GM21576 (cell line): ENCODE results near the gene FBXL5.
A peak's percentile ranks its signal among the peaks of the same experiment; 100 is the strongest.
"Not testable (repeated sequence)": the region's sequence is repeated elsewhere in the genome, so short reads cannot be mapped to it uniquely, and the experiment has no call there.

Experiments used
- ATAC-seq: cut with Tn5 transposase; IDR thresholded peaks from one replicate; pipeline ENCODE4 v1.9.1; 2021; ENCODE audit warnings: mild to moderate bottlenecking, moderate library complexity; ENCODE audit not compliant: unreplicated experiment

FBXL5 gene

DNA sequence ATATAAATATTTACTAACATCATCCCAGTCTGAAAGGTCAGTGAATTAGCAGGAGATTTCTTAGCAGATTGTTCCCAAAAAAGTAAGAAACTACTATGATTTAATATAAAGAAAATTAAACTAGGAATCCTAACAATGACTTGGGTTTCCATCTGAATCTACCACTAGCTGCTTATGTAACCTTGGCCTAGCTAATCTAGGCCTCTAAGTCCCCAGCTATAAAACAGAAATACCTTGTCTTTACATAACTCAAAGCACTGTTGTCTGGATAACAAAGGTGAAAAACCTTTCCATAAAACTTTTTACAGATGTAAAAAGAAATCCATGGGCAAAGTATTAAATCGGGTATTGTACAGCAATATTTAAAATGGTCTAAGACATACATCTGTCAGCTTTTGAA lies 3.0 kb downstream of the FBXL5 start:
- ATAC-seq = no peak

- no peak for ATAC-seq
Observed at GRCh38 chr4:15651676-15652075, 3.5 kb downstream of the FBXL5 start.

- ATAC-seq = peak; percentile 39
Observed at GRCh38 chr4:15649914-15650545, 5.1 kb downstream of the FBXL5 start.

DNA sequence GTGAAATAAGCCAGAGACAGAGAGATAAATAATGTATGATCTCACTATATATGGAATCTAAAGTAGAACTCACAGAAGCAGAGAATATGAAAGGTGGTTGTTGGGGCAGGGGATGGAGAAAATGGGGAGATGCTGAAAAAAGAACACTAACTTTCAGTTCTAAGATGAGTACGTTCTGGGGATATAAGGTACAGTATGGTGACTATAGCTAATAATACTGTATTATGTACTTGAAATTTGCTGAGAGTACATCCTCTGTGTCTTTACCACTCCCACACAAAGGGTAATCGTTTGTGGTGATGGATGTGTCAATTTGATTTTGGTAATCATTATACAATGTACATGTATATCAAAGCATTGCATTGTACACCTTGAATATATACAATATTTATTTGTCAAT lies 6.6 kb downstream of the FBXL5 start:
- ATAC-seq = no peak

DNA sequence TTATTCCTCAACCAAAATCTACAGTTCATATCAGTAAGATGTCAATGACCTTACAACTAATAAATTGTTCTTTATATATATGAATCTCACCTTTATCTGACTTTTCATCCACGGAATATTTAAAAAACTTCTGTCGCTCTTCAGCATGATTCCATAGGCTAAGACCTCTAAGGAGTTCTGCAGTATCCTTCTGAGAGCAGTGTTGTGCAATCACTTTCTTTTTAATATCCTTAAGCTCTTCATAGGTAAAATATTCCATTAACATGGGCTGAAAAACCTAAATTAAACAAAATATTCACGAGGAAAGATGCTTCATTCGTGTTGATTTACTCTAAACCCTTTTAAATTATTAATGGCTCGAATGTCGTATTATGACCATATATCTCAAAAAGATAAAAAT lies 16.7 kb downstream of the FBXL5 start:
- no peak for ATAC-seq

- no peak for ATAC-seq
Observed at GRCh38 chr4:15636818-15637217, 18.3 kb downstream of the FBXL5 start.

- not testable (repeated sequence) for ATAC-seq
Observed at GRCh38 chr4:15617407-15617806, 37.8 kb downstream of the FBXL5 start.

- ATAC-seq = not testable (repeated sequence)
Observed at GRCh38 chr4:15614891-15615290, 40.3 kb downstream of the FBXL5 start.

- ATAC-seq = no peak
Observed at GRCh38 chr4:15612136-15612535, 43.0 kb downstream of the FBXL5 start.

DNA sequence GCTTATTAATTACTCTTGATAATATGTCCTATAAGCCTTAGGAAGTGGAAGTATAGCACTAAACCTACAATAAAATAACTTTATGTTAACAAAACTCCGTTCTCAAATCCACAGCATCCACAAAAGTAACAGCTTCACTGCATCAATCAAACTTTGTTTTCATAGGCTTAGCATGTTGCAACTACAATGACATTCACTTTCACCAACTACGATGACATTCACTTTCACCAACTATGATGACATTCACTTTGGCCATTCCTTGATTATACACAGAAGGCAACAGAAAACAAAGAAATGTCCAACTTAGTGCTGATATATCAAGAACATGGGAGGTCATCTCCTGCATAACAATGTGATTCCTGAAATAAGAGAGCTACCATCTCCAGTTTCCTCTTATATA lies 44.3 kb downstream of the FBXL5 start:
- no peak for ATAC-seq

GRCh38 chr4:15605537-15605936 lies 49.6 kb downstream of the FBXL5 start:
- ATAC-seq = no peak

DNA sequence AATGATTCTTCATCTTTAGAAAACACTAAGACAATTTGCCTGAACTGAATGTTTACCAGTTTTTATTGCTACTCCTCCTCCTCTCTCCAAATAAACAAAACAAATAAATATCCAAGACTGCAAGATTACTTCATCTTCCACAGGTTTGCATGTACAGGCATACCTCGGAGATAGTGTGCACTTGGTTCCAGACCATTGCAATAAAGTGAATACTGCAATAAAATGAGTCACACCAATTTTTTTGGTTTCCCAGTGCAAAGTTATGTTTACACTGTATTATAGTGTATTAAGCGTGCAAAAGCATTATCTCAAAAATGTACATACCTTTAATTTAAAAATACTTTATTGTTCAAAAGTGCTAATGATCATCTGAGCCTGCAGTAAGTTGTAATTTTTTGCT lies 53.3 kb downstream of the FBXL5 start:
- no peak for ATAC-seq

GRCh38 chr4:15600176-15600575 lies 55.0 kb downstream of the FBXL5 start:
- no peak for ATAC-seq

DNA sequence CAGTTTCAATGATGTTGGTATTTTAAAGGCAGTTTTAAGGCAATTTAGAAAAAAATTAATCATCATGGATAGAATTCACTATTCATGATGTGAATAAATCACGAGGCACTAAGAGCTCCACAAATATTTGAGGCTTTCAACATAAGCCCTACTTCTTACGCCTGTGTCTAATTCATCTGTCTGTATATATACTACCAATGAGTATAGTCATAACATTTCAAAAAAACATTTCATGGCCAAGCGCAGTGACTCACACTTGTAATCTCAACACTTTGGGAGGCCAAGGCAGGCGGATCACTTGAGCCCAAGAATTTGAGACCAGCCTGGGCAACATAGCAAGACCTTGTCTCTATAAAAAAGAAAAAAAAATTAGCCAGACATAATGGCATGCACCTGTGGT lies 56.5 kb downstream of the FBXL5 start:
- no peak for ATAC-seq

DNA sequence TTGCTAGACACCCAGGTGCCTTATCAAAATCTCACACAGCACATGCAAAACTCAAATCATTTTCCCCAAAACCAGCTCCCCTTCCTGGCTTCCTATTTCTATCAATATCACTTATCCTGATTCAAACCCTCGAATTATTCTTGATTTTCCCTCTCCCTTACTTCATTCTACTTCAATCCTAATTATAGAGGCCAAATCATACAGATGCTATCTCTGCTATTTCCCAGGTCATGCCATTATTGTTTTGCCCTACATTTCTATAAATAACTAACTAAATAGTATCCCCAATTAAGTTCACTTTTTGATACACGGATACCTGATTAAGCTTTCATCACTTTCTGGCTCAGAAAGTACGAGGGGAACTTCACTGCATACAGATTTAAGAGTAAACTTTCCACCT lies 62.4 kb downstream of the FBXL5 start:
- no peak for ATAC-seq

GRCh38 chr4:15587649-15588048 lies 67.5 kb downstream of the FBXL5 start:
- ATAC-seq = no peak

- no peak for ATAC-seq
Observed at GRCh38 chr4:15586066-15586465, 69.1 kb downstream of the FBXL5 start.

- ATAC-seq = no peak
Observed at GRCh38 chr4:15585331-15585730, 69.8 kb downstream of the FBXL5 start.

DNA sequence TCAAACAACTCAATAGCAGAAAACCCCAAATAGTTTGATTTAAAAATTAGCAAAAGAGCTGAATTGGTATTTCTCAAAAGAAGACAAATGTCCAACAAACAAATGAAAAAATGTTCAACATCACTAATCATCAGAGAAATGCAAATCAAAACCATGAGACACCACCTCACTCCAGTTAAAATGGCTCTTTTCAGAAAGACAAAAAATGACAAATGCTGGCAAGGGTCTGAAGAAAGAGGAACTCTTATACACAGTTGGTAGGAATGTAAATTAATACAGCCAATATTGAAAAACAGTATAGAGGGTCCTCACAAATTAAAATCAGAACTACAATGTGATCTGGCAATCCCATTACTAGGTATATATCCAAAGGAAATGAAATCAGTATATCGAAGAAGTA lies 70.4 kb downstream of the FBXL5 start:
- ATAC-seq = no peak

DNA sequence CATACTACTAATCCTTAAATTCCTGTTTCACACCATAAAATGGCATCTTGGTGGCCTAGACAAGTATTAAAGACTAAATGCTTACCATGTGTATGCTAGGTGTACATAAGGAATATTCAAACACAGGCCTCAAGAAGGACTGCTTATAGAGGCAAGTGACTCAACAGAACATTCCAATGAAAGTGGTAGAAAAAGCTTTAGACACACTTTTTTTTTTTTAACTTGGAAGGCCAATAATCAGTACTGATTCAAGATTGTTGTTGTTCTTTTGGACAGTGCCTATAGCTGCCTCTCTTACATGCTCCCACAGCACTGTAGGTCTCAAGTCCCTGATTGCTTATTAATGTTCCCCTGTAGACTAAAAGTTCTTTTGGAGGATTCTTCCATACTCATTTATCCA lies 77.6 kb downstream of the FBXL5 start:
- no peak for ATAC-seq

- no peak for ATAC-seq
Observed at GRCh38 chr4:15575966-15576365, 79.2 kb downstream of the FBXL5 start.

GRCh38 chr4:15569746-15570145 lies 85.4 kb downstream of the FBXL5 start:
- ATAC-seq = no peak

DNA sequence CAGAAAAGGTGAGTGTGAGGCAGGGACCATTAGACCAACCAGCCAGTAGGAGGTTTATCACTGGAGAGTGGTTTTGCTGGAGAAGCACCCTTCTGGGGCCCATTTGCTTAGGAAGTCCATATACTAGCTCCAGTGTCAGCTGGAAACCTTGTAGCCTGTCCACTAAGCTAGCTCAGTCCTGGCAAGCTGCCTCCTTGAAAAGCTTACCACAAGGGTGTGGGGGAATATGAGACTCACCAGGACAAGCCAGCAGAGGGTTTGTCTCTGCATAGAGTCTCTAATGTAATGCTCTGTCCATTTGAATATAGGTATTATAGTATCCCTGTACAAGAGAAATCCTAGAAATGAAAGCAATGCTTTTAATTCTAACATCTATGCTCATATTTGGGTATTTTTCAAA lies 86.3 kb downstream of the FBXL5 start:
- ATAC-seq = no peak
